GM23338 (cell line): ENCODE data around the gene DUSP3. TPM values are rescaled to one million over a fixed set of nuclear protein-coding genes. Genes with fewer than 3 reads are reported as not detected.

Experiments used
- ATAC-seq: fragments of 200-7000 bp; cut with Tn5 transposase; 3 replicates; pipeline ENCODE4 v1.9.1; 2020
- DNase-seq: peaks from one replicate; pipeline ENCODE4 v3.0.0-alpha.2; 2015; ENCODE audit warnings: low spot score
- H2AFZ ChIP-seq: fragments of 200-600 bp; sonication (generic); 2 replicates; pipeline ENCODE4 v1.8.0; 2016; ENCODE audit warnings: antibody characterized with exemption, mild to moderate bottlenecking, moderate library complexity
- H3F3A ChIP-seq: fragments of 200-600 bp; sonication (generic); replicated peaks from 2 replicates; pipeline ENCODE4 v1.8.0; 2017; ENCODE audit warnings: antibody characterized with exemption, mixed run types, low read depth
- H3K27ac ChIP-seq: fragments of 200-600 bp; sonication (generic); 2 replicates; pipeline ENCODE4 v1.6.1; 2016; ENCODE audit warnings: low read depth
- H3K27me3 ChIP-seq: fragments of 200-600 bp; sonication (generic); 2 replicates; pipeline ENCODE4 v1.8.0; 2016; ENCODE audit warnings: mild to moderate bottlenecking, mixed run types, moderate library complexity; ENCODE audit not compliant: insufficient read depth
- H3K36me3 ChIP-seq: fragments of 200-600 bp; sonication (generic); 2 replicates; pipeline ENCODE4 v1.8.0; 2016; ENCODE audit warnings: mild to moderate bottlenecking; ENCODE audit not compliant: insufficient read depth
- H3K4me1 ChIP-seq: fragments of 200-600 bp; sonication (generic); 2 replicates; pipeline ENCODE4 v1.8.0; 2016; ENCODE audit warnings: mild to moderate bottlenecking, moderate library complexity; ENCODE audit not compliant: insufficient read depth
- H3K4me2 ChIP-seq: fragments of 200-600 bp; sonication (generic); 2 replicates; pipeline ENCODE4 v1.7.1; 2017; ENCODE audit warnings: mixed run types
- H3K4me3 ChIP-seq: fragments of 200-600 bp; sonication (generic); 2 replicates; pipeline ENCODE4 v1.6.1; 2016; ENCODE audit warnings: mixed run types
- H3K79me2 ChIP-seq: fragments of 200-600 bp; sonication (generic); replicated peaks from 2 replicates; pipeline ENCODE4 v1.8.0; 2017; ENCODE audit warnings: mild to moderate bottlenecking; ENCODE audit not compliant: insufficient read depth
- H3K9me2 ChIP-seq: fragments of 200-600 bp; sonication (generic); 2 replicates; pipeline ENCODE4 v1.8.0; 2017; ENCODE audit not compliant: insufficient read depth
- H4K20me1 ChIP-seq: fragments of 200-600 bp; sonication (generic); replicated peaks from 2 replicates; pipeline ENCODE4 v1.8.0; 2017; ENCODE audit warnings: mild to moderate bottlenecking; ENCODE audit not compliant: insufficient read depth
- H3K27ac Mint-ChIP-seq: 2 replicates; pipeline ENCODE4 v1.8.0; 2020; ENCODE audit warnings: inconsistent platforms, mild to moderate bottlenecking, moderate library complexity, mixed read lengths
- H3K27me3 Mint-ChIP-seq: 3 replicates; pipeline ENCODE4 v1.8.0; 2022; ENCODE audit warnings: low read depth, mild to moderate bottlenecking, moderate library complexity, mixed read lengths, inconsistent platforms; ENCODE audit not compliant: insufficient read depth, poor library complexity
- H3K36me3 Mint-ChIP-seq: 3 replicates; pipeline ENCODE4 v1.8.0; 2021; ENCODE audit warnings: low read depth, mild to moderate bottlenecking, inconsistent platforms, moderate library complexity, mixed read lengths
- H3K4me1 Mint-ChIP-seq: 3 replicates; pipeline ENCODE4 v1.8.0; 2020; ENCODE audit warnings: mild to moderate bottlenecking, inconsistent platforms, mixed read lengths
- H3K4me3 Mint-ChIP-seq: 3 replicates; pipeline ENCODE4 v1.8.0; 2021; ENCODE audit warnings: moderate library complexity, mild to moderate bottlenecking, inconsistent platforms, mixed read lengths
- H3K9me3 Mint-ChIP-seq: 3 replicates; pipeline ENCODE4 v1.8.0; 2020; ENCODE audit warnings: moderate library complexity, mild to moderate bottlenecking, inconsistent platforms, mixed read lengths
- CREB1 ChIP-seq: fragments of 250-450 bp; sonication (Bioruptor Pico); IDR thresholded peaks from 2 replicates; pipeline ENCODE4 v1.5.0; 2020; ENCODE audit warnings: low read depth, mild to moderate bottlenecking, moderate library complexity
- EZH2 ChIP-seq: fragments of 200-600 bp; sonication (generic); IDR thresholded peaks from one replicate; pipeline ENCODE4 v1.8.0; 2017; ENCODE audit warnings: antibody characterized with exemption, mild to moderate bottlenecking, low read depth; ENCODE audit not compliant: unreplicated experiment
- EZH2phosphoT487 ChIP-seq: fragments of 200-600 bp; sonication (generic); IDR thresholded peaks from one replicate; pipeline ENCODE4 v1.8.1; 2018; ENCODE audit warnings: antibody characterized with exemption; ENCODE audit not compliant: unreplicated experiment
- JUNB ChIP-seq: IDR thresholded peaks from one replicate; pipeline ENCODE4 v1.6.1; 2016; ENCODE audit warnings: antibody characterized with exemption; ENCODE audit not compliant: unreplicated experiment
- NANOG ChIP-seq: IDR thresholded peaks from 2 replicates; pipeline ENCODE4 v1.6.1; 2016; ENCODE audit warnings: antibody characterized with exemption, borderline replicate concordance
- POLR2AphosphoS5 ChIP-seq: IDR thresholded peaks from 2 replicates; pipeline ENCODE4 v1.6.1; 2016; ENCODE audit warnings: antibody characterized with exemption, low read depth
- STAT1 ChIP-seq: IDR thresholded peaks from one replicate; pipeline ENCODE4 v1.6.1; 2016; ENCODE audit warnings: antibody characterized with exemption; ENCODE audit not compliant: unreplicated experiment
- ZNF114 ChIP-seq: fragments of 250-450 bp; sonication (Bioruptor Pico); IDR thresholded peaks from 2 replicates; pipeline ENCODE4 v1.5.0; 2020; ENCODE audit warnings: mild to moderate bottlenecking, moderate library complexity
- ZNF331 ChIP-seq: fragments of 250-450 bp; sonication (Bioruptor Pico); IDR thresholded peaks from 2 replicates; pipeline ENCODE4 v1.5.0; 2020; ENCODE audit warnings: low read depth, mild to moderate bottlenecking, moderate library complexity
- ZNF462 ChIP-seq: fragments of 250-450 bp; sonication (Bioruptor Pico); IDR thresholded peaks from 2 replicates; pipeline ENCODE4 v1.5.0; 2020; ENCODE audit warnings: mild to moderate bottlenecking, moderate library complexity
- polyA plus RNA-seq: library from polyadenylated mRNA; unstranded; fragments of >200 nt; fragmentation: Nextera tagmentation; extraction: Ambion mirVana; gene quantifications from 2 replicates; pipeline ENCODE4 v1.2.1, GENCODE V29; 2016
- total RNA-seq: library from RNA; depleted of rRNA; stranded (reverse); fragments of >200 nt; shearing (Covaris generic); gene quantifications from 2 replicates; pipeline ENCODE4 v1.2.3, GENCODE V29; 2014
- TF ChIP-seq, protein P1 (sequence below): IDR thresholded peaks from one replicate; pipeline ENCODE4 v1.6.1; 2018; ENCODE audit warnings: antibody characterized with exemption; ENCODE audit not compliant: unreplicated experiment
- TF ChIP-seq, protein P2 (sequence below): IDR thresholded peaks from 2 replicates; pipeline ENCODE4 v1.6.1; 2016; ENCODE audit warnings: antibody characterized with exemption
- TF ChIP-seq, protein P3 (sequence below), 2 experiments: fragments of 200-600 bp in 1 of 2; sonication (generic) in 1 of 2; conservative IDR thresholded peaks; 2 replicates each; pipeline versions ENCODE4 v1.5.1 to v1.6.1; 2016 to 2017; ENCODE audit warnings: antibody characterized with exemption in 2 of 2, low read depth in 2 of 2, mild to moderate bottlenecking in 2 of 2, moderate library complexity in 1 of 2

The DUSP3 gene
- total and polyA plus RNA-seq, 2 experiments from 2014 or later, result 14.7 to 22.1 TPM

- H3K4me3 Mint-ChIP-seq, result no peak overlapping the region
- Histone ChIP-seq H3K27ac (no peak overlapping the region), H2AFZ (no peak overlapping the region), H3K79me2 (no peaks in the 10 kb centered on the region), H3K36me3 (no peaks in the 10 kb centered on the region), H3K9me2 (no peaks in the 10 kb centered on the region), H3K4me2 (no peak overlapping the region), H3F3A (no peaks in the 10 kb centered on the region), H4K20me1 (no peaks in the 10 kb centered on the region), H3K4me1 (peaks cover 13% of the 10 kb centered on the region; the same call in 1 of the 2 replicates), H3K4me3 (no peak overlapping the region), H3K27me3 (no peaks in the 10 kb centered on the region)
- ATAC-seq (peak; percentile 64), DNase-seq (peak; percentile 73)
- H3K4me1 Mint-ChIP-seq, result peaks cover 13% of the 10 kb centered on the region; the same call in 2 of the 3 replicates
- TF ChIP-seq ZNF462 (no peak), EZH2phosphoT487 (no peak), NANOG (no peak), ZNF114 (no peak), ZNF331 (CRISPR knock-in tag) (no peak), STAT1 (no peak), EZH2 (no peak), JUNB (no peak), POLR2AphosphoS5 (no peak), CREB1 (CRISPR knock-in tag) (no peak)
- TF ChIP-seq, protein P1, sequence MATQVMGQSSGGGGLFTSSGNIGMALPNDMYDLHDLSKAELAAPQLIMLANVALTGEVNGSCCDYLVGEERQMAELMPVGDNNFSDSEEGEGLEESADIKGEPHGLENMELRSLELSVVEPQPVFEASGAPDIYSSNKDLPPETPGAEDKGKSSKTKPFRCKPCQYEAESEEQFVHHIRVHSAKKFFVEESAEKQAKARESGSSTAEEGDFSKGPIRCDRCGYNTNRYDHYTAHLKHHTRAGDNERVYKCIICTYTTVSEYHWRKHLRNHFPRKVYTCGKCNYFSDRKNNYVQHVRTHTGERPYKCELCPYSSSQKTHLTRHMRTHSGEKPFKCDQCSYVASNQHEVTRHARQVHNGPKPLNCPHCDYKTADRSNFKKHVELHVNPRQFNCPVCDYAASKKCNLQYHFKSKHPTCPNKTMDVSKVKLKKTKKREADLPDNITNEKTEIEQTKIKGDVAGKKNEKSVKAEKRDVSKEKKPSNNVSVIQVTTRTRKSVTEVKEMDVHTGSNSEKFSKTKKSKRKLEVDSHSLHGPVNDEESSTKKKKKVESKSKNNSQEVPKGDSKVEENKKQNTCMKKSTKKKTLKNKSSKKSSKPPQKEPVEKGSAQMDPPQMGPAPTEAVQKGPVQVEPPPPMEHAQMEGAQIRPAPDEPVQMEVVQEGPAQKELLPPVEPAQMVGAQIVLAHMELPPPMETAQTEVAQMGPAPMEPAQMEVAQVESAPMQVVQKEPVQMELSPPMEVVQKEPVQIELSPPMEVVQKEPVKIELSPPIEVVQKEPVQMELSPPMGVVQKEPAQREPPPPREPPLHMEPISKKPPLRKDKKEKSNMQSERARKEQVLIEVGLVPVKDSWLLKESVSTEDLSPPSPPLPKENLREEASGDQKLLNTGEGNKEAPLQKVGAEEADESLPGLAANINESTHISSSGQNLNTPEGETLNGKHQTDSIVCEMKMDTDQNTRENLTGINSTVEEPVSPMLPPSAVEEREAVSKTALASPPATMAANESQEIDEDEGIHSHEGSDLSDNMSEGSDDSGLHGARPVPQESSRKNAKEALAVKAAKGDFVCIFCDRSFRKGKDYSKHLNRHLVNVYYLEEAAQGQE, result no peak
- TF ChIP-seq, protein P2, sequence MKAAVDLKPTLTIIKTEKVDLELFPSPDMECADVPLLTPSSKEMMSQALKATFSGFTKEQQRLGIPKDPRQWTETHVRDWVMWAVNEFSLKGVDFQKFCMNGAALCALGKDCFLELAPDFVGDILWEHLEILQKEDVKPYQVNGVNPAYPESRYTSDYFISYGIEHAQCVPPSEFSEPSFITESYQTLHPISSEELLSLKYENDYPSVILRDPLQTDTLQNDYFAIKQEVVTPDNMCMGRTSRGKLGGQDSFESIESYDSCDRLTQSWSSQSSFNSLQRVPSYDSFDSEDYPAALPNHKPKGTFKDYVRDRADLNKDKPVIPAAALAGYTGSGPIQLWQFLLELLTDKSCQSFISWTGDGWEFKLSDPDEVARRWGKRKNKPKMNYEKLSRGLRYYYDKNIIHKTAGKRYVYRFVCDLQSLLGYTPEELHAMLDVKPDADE, result no peak
- TF ChIP-seq, protein P3, sequence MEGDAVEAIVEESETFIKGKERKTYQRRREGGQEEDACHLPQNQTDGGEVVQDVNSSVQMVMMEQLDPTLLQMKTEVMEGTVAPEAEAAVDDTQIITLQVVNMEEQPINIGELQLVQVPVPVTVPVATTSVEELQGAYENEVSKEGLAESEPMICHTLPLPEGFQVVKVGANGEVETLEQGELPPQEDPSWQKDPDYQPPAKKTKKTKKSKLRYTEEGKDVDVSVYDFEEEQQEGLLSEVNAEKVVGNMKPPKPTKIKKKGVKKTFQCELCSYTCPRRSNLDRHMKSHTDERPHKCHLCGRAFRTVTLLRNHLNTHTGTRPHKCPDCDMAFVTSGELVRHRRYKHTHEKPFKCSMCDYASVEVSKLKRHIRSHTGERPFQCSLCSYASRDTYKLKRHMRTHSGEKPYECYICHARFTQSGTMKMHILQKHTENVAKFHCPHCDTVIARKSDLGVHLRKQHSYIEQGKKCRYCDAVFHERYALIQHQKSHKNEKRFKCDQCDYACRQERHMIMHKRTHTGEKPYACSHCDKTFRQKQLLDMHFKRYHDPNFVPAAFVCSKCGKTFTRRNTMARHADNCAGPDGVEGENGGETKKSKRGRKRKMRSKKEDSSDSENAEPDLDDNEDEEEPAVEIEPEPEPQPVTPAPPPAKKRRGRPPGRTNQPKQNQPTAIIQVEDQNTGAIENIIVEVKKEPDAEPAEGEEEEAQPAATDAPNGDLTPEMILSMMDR (conservative IDR thresholded peaks at IDR 0.05; ENCODE audit: low read depth in 2 of 2), result no peak
- peaks cover 4% of the 10 kb centered on the region for H3K27me3 Mint-ChIP-seq
- peaks cover 26% of the 10 kb centered on the region for H3K9me3 Mint-ChIP-seq
- H3K27ac Mint-ChIP-seq, result no peak overlapping the region
- peaks cover 13% of the 10 kb centered on the region; the same call in 2 of the 3 replicates for H3K36me3 Mint-ChIP-seq
These were observed 45.8 kb downstream of the DUSP3 start for GRCh38 chr17:43732958-43733357.
